ENCODE results near the gene MAN2B2. TPM values are rescaled to one million over a fixed set of nuclear protein-coding genes. Genes with fewer than 3 reads are reported as not detected.

Gene MAN2B2
- total RNA-seq, 1 experiment from 2014 or later: 20.5 TPM

DNA sequence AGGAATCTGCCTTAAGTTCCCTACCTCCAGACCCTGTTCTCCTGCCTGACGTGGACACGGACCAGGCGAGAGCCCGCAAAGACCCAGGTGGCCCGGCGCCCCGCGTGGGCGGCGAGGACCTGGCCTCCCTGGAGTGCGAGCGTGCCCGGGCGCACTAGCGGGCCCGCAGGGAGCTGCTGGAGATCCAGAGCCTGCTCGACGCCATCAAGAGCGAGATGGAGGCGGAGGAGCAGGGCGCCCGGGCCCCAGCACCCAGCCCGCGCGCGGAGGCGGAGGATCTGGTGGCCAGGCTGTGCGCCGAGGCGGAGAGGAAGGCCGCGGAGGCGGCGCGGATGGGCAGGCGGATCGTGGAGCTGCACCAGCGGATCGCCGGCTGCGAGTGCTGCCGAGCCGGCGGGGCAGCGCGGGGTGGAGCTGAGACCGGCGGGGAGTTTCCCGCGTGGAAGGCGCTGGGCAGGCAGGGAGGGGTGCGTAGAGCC, 83.6 kb downstream of the MAN2B2 start:
- no peak overlapping the region for H3K27ac Mint-ChIP-seq (ENCODE audit: unreplicated experiment)
- H3K4me3 Mint-ChIP-seq (ENCODE audit: unreplicated experiment): no peak overlapping the region
- H3K9me3 Mint-ChIP-seq (ENCODE audit: unreplicated experiment): no peaks in the 10 kb centered on the region
- Histone ChIP-seq H3K36me3 (ENCODE audit: control insufficient read depth, insufficient read depth, low read length) (no peaks in the 10 kb centered on the region), H3K9me3 (no peaks in the 10 kb centered on the region), H3K4me1 (no peaks in the 10 kb centered on the region), H3K4me3 (ENCODE audit: low read depth, low read length) (no peak overlapping the region), H3K27me3 (replicated peaks; ENCODE audit: control insufficient read depth, insufficient read depth, low read length) (no peaks in the 10 kb centered on the region)
- no peaks in the 10 kb centered on the region for H3K4me1 Mint-ChIP-seq (ENCODE audit: low read depth, unreplicated experiment)
- TF ChIP-seq, protein P1, sequence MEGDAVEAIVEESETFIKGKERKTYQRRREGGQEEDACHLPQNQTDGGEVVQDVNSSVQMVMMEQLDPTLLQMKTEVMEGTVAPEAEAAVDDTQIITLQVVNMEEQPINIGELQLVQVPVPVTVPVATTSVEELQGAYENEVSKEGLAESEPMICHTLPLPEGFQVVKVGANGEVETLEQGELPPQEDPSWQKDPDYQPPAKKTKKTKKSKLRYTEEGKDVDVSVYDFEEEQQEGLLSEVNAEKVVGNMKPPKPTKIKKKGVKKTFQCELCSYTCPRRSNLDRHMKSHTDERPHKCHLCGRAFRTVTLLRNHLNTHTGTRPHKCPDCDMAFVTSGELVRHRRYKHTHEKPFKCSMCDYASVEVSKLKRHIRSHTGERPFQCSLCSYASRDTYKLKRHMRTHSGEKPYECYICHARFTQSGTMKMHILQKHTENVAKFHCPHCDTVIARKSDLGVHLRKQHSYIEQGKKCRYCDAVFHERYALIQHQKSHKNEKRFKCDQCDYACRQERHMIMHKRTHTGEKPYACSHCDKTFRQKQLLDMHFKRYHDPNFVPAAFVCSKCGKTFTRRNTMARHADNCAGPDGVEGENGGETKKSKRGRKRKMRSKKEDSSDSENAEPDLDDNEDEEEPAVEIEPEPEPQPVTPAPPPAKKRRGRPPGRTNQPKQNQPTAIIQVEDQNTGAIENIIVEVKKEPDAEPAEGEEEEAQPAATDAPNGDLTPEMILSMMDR (IDR thresholded peaks at IDR 0.05; ENCODE audit: insufficient read depth in 1 of 2, low read depth in 1 of 2, low read length in 1 of 2, severe bottlenecking in 1 of 2, unreplicated experiment in 1 of 2): no peak
- DNase-seq: no peak
- CTCF ChIA-PET: no interaction called here
- POLR2A ChIA-PET: no interaction called here
- intact Hi-C loops (cut with micrococcal nuclease; ENCODE audit: unreplicated experiment): no loop called here
- H3K27me3 Mint-ChIP-seq (ENCODE audit: insufficient read depth, unreplicated experiment): no peaks in the 10 kb centered on the region
- no peaks in the 10 kb centered on the region for H3K36me3 Mint-ChIP-seq (ENCODE audit: insufficient read depth, unreplicated experiment)
- BruUV-seq (replicated peaks): no TSS peak

DNA sequence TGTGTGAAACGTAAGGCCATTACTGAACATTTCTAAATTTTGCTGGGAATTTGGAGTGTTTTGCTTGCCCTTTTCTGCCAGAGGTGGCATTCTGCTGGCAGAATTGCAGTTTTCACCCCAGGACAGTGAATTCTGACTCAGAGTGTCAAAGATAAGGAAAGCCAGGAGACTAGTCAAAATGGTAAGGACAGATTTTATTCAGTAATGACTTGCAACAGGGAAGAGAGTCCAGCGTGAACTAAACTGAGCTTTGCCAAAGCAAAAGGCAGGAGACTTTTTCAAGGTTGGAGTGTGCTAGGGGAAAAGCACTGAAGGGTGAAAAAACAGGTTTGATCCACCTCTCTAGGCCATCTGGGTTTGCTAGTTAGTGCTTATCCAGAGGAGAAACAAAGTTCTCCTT, 84.9 kb downstream of the MAN2B2 start:
- intact Hi-C loops (cut with micrococcal nuclease; ENCODE audit: unreplicated experiment): no loop called here
- H3K4me3 Mint-ChIP-seq (ENCODE audit: unreplicated experiment): no peak overlapping the region
- no peaks in the 10 kb centered on the region for H3K27me3 Mint-ChIP-seq (ENCODE audit: insufficient read depth, unreplicated experiment)
- DNase-seq: no peak
- ChIA-PET POLR2A (no interaction called here), CTCF (no interaction called here)
- BruUV-seq (replicated peaks): no TSS peak
- Histone ChIP-seq H3K36me3 (ENCODE audit: control insufficient read depth, insufficient read depth, low read length) (no peaks in the 10 kb centered on the region), H3K4me1 (no peaks in the 10 kb centered on the region), H3K4me3 (ENCODE audit: low read depth, low read length) (no peak overlapping the region), H3K9me3 (no peaks in the 10 kb centered on the region), H3K27me3 (replicated peaks; ENCODE audit: control insufficient read depth, insufficient read depth, low read length) (no peaks in the 10 kb centered on the region)
- H3K27ac Mint-ChIP-seq (ENCODE audit: unreplicated experiment): no peak overlapping the region
- no peaks in the 10 kb centered on the region for H3K4me1 Mint-ChIP-seq (ENCODE audit: low read depth, unreplicated experiment)
- H3K36me3 Mint-ChIP-seq (ENCODE audit: insufficient read depth, unreplicated experiment): no peaks in the 10 kb centered on the region
- TF ChIP-seq, protein P1 (IDR thresholded peaks at IDR 0.05; ENCODE audit: insufficient read depth in 1 of 2, low read depth in 1 of 2, low read length in 1 of 2, severe bottlenecking in 1 of 2, unreplicated experiment in 1 of 2): no peak
- H3K9me3 Mint-ChIP-seq (ENCODE audit: unreplicated experiment): no peaks in the 10 kb centered on the region

DNA sequence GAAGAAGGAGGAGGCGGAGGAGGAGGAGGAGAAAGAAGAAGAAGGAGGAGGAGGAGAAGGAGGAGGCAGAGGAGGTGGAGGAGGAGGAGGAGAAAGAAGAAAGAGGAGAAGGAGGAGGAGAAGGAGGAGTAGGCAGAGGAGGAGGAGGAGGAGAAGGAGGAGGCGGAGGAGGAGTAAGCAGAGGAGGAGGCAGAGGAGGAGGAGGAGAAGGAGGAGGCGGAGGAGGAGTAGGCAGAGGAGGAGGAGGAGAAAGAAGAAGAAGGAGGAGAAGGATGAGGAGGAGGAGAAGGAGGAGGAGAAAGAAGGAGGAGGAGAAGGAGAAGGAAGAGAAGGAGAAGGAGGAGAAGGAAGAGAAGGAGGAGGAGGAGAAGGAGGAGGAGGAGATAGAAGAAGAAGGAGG, 85.4 kb downstream of the MAN2B2 start:
- Mint-ChIP-seq H3K27ac (ENCODE audit: unreplicated experiment) (no peak overlapping the region), H3K4me3 (ENCODE audit: unreplicated experiment) (no peak overlapping the region), H3K27me3 (ENCODE audit: insufficient read depth, unreplicated experiment) (no peaks in the 10 kb centered on the region), H3K9me3 (ENCODE audit: unreplicated experiment) (no peaks in the 10 kb centered on the region), H3K4me1 (ENCODE audit: low read depth, unreplicated experiment) (no peaks in the 10 kb centered on the region), H3K36me3 (ENCODE audit: insufficient read depth, unreplicated experiment) (no peaks in the 10 kb centered on the region)
- ChIA-PET POLR2A (no interaction called here), CTCF (no interaction called here)
- Histone ChIP-seq H3K36me3 (ENCODE audit: control insufficient read depth, insufficient read depth, low read length) (no peaks in the 10 kb centered on the region), H3K27me3 (replicated peaks; ENCODE audit: control insufficient read depth, insufficient read depth, low read length) (no peaks in the 10 kb centered on the region), H3K4me3 (ENCODE audit: low read depth, low read length) (no peak overlapping the region), H3K9me3 (no peaks in the 10 kb centered on the region), H3K4me1 (no peaks in the 10 kb centered on the region)
- intact Hi-C loops (cut with micrococcal nuclease; ENCODE audit: unreplicated experiment): no loop called here
- DNase-seq: no peak
- TF ChIP-seq, protein P1 (IDR thresholded peaks at IDR 0.05; ENCODE audit: insufficient read depth in 1 of 2, low read depth in 1 of 2, low read length in 1 of 2, severe bottlenecking in 1 of 2, unreplicated experiment in 1 of 2): no peak
- no TSS peak for BruUV-seq (replicated peaks)
